Measurements from ENCODE around the gene C4orf54.

C4orf54 gene

GRCh38 chr4:99645036-99645435 lies 12.6 kb downstream of the C4orf54 start:
- Histone ChIP-seq H3K36me3 (ENCODE audit: insufficient read depth, low read length) (no peaks in the 10 kb centered on the region), H3K4me3 (ENCODE audit: low read depth in 1 of 2, low read length in 2 of 2) (no peak overlapping the region), H3K9me3 (ENCODE audit: insufficient read depth, low read length, severe bottlenecking) (no peaks in the 10 kb centered on the region), H3K79me2 (ENCODE audit: insufficient read depth, low read length) (no peaks in the 10 kb centered on the region), H3K9ac (ENCODE audit: low read depth, low read length) (no peak overlapping the region), H2AFZ (ENCODE audit: low read depth, low read length) (no peak overlapping the region), H3K27me3 (ENCODE audit: insufficient read depth, low read length, poor library complexity) (no peaks in the 10 kb centered on the region), H3K4me1 (ENCODE audit: insufficient read depth, low read length) (no peaks in the 10 kb centered on the region), H3K4me2 (ENCODE audit: insufficient read depth, low read length) (no peak overlapping the region), H4K20me1 (ENCODE audit: insufficient read depth, low read length) (no peaks in the 10 kb centered on the region), H3K27ac (ENCODE audit: low read length) (no peak overlapping the region)
- ATAC-seq (ENCODE audit: insufficient read depth, low read depth) (no peak), DNase-seq (no peak)
- TF ChIP-seq EZH2 (IDR thresholded peaks at IDR 0.05; ENCODE audit: borderline replicate concordance, low read depth, low read length, severe bottlenecking) (no peak), CTCF (IDR thresholded peaks at IDR 0.05; ENCODE audit: borderline replicate concordance, extremely low read depth, low read length, poor library complexity, severe bottlenecking) (no peak)

GRCh38 chr4:99644453-99644852 lies 13.2 kb downstream of the C4orf54 start:
- H3K4me3 ChIP-seq (ENCODE audit: low read depth in 1 of 2, low read length in 2 of 2), result no peak overlapping the region
- H2AFZ ChIP-seq (ENCODE audit: low read depth, low read length), result no peak overlapping the region
- no peaks in the 10 kb centered on the region for H3K79me2 ChIP-seq (ENCODE audit: insufficient read depth, low read length)
- H3K9ac ChIP-seq (ENCODE audit: low read depth, low read length), result no peak overlapping the region
- H3K4me2 ChIP-seq (ENCODE audit: insufficient read depth, low read length), result no peak overlapping the region
- no peak overlapping the region for H3K27ac ChIP-seq (ENCODE audit: low read length)
- DNase-seq (no peak), ATAC-seq (ENCODE audit: insufficient read depth, low read depth) (no peak)
- H3K4me1 ChIP-seq (ENCODE audit: insufficient read depth, low read length), result no peaks in the 10 kb centered on the region
- no peaks in the 10 kb centered on the region for H4K20me1 ChIP-seq (ENCODE audit: insufficient read depth, low read length)
- TF ChIP-seq EZH2 (IDR thresholded peaks at IDR 0.05; ENCODE audit: borderline replicate concordance, low read depth, low read length, severe bottlenecking) (no peak), CTCF (IDR thresholded peaks at IDR 0.05; ENCODE audit: borderline replicate concordance, extremely low read depth, low read length, poor library complexity, severe bottlenecking) (no peak)
- H3K36me3 ChIP-seq (ENCODE audit: insufficient read depth, low read length), result no peaks in the 10 kb centered on the region
- no peaks in the 10 kb centered on the region for H3K27me3 ChIP-seq (ENCODE audit: insufficient read depth, low read length, poor library complexity)
- H3K9me3 ChIP-seq (ENCODE audit: insufficient read depth, low read length, severe bottlenecking), result no peaks in the 10 kb centered on the region

GRCh38 chr4:99642725-99643489 lies 14.7 kb downstream of the C4orf54 start:
- H3K9me3 ChIP-seq (ENCODE audit: insufficient read depth, low read length, severe bottlenecking), result no peaks in the 10 kb centered on the region
- no peaks in the 10 kb centered on the region for H3K27me3 ChIP-seq (ENCODE audit: insufficient read depth, low read length, poor library complexity)
- no peak overlapping the region for H3K4me2 ChIP-seq (ENCODE audit: insufficient read depth, low read length)
- ATAC-seq (ENCODE audit: insufficient read depth, low read depth) (no peak), DNase-seq (no peak)
- no peak overlapping the region for H3K9ac ChIP-seq (ENCODE audit: low read depth, low read length)
- H3K36me3 ChIP-seq (ENCODE audit: insufficient read depth, low read length), result no peaks in the 10 kb centered on the region
- no peaks in the 10 kb centered on the region for H3K79me2 ChIP-seq (ENCODE audit: insufficient read depth, low read length)
- H2AFZ ChIP-seq (ENCODE audit: low read depth, low read length), result no peak overlapping the region
- H3K4me1 ChIP-seq (ENCODE audit: insufficient read depth, low read length), result no peaks in the 10 kb centered on the region
- no peak overlapping the region for H3K4me3 ChIP-seq (ENCODE audit: low read depth in 1 of 2, low read length in 2 of 2)
- TF ChIP-seq EZH2 (IDR thresholded peaks at IDR 0.05; ENCODE audit: borderline replicate concordance, low read depth, low read length, severe bottlenecking) (no peak), CTCF (IDR thresholded peaks at IDR 0.05; ENCODE audit: borderline replicate concordance, extremely low read depth, low read length, poor library complexity, severe bottlenecking) (no peak)
- H3K27ac ChIP-seq (ENCODE audit: low read length), result no peak overlapping the region
- no peaks in the 10 kb centered on the region for H4K20me1 ChIP-seq (ENCODE audit: insufficient read depth, low read length)

All from DND-41 (cell line).